Spleen (tissue), 11 donors: ENCODE data around the gene MT1G. TPM values are rescaled to one million over a fixed set of nuclear protein-coding genes. Genes with fewer than 3 reads are reported as not detected.

Source experiments
- DNase-seq: peaks from one replicate; pipeline ENCODE4 v3.0.0-alpha.2; 2020
- H3K27ac ChIP-seq, 8 donors: fragments of 200-600 bp; sonication (generic) in 7 of 8; 1 replicate in 4 of 8; 2 replicates in 4 of 8; pipeline versions ENCODE4 v1.5.0 to v1.8.0; 2016 to 2021; ENCODE audit warnings: inconsistent platforms in 4 of 8, mild to moderate bottlenecking in 4 of 8, moderate library complexity in 1 of 8
- H3K27me3 ChIP-seq, 7 donors: fragments of 200-600 bp; sonication (generic) in 6 of 7; replicated peaks in 1 of 7; 1 replicate in 4 of 7; 2 replicates in 3 of 7; pipeline versions ENCODE4 v1.5.0 to v1.8.0; 2016 to 2021; ENCODE audit warnings: inconsistent platforms in 3 of 7, mild to moderate bottlenecking in 1 of 7
- H3K36me3 ChIP-seq, 6 donors: fragments of 200-600 bp; sonication (generic) in 5 of 6; 1 replicate in 4 of 6; 2 replicates in 2 of 6; pipeline versions ENCODE4 v1.5.0 to v1.8.0; 2016 to 2021; ENCODE audit warnings: inconsistent platforms in 2 of 6
- H3K4me1 ChIP-seq, 6 donors: fragments of 200-600 bp; sonication (generic) in 5 of 6; 1 replicate in 3 of 6; 2 replicates in 3 of 6; pipeline versions ENCODE4 v1.5.0 to v1.8.0; 2016 to 2021; ENCODE audit warnings: inconsistent platforms in 3 of 6
- H3K4me3 ChIP-seq, 8 donors: fragments of 200-600 bp; sonication (generic) in 7 of 8; 1 replicate in 4 of 8; 2 replicates in 4 of 8; pipeline versions ENCODE4 v1.5.0 to v1.8.0; 2016 to 2021; ENCODE audit warnings: inconsistent platforms in 4 of 8, mild to moderate bottlenecking in 4 of 8, moderate library complexity in 2 of 8
- H3K9me3 ChIP-seq, 8 donors: fragments of 200-600 bp; sonication (generic) in 7 of 8; 1 replicate in 4 of 8; 2 replicates in 4 of 8; pipeline versions ENCODE4 v1.5.0 to v1.8.0; 2016 to 2021; ENCODE audit warnings: inconsistent platforms in 4 of 8
- CTCF ChIP-seq, 11 experiments: fragments of 200-600 bp in 7 of 11; fragments of 450-650 bp in 4 of 11; sonication (generic) in 4 of 11; IDR thresholded peaks in 8 of 11; conservative IDR thresholded peaks in 3 of 11; 1 replicate in 7 of 11; 2 replicates in 4 of 11; pipeline versions ENCODE4 v1.4.0 to v1.8.0; 2016 to 2021; ENCODE audit warnings: antibody characterized with exemption in 11 of 11, inconsistent platforms in 4 of 11, mild to moderate bottlenecking in 1 of 11
- POLR2A ChIP-seq, 3 donors: fragments of 450-650 bp; IDR thresholded peaks; one replicate each; pipeline ENCODE4 v1.5.1; 2017; ENCODE audit warnings: antibody characterized with exemption in 3 of 3, mild to moderate bottlenecking in 1 of 3
- POLR2AphosphoS5 ChIP-seq, 3 donors: sonication (generic); formaldehyde crosslinking; IDR thresholded peaks; one replicate each; pipeline ENCODE4 v1.5.1; 2017; ENCODE audit warnings: antibody characterized with exemption in 3 of 3
- WGBS, 5 donors: extraction: QIAGEN DNeasy Blood & Tissue Kit in 3 of 5; methylation state at CpG; one replicate each; pipeline versions ENCODE4 v1.1.5 to v1.1.7; 2013 to 2018; 5-methylcytosine and 5-hydroxymethylcytosine counted together
- intact Hi-C: fragments of 100-400 bp; cut with DNase I; formaldehyde crosslinking; loops from one replicate; pipeline ENCODE4 v1.15.0; 2023; ENCODE audit warnings: low total_unique reads
- polyA plus RNA-seq, 3 donors: library from polyadenylated mRNA; stranded (reverse); fragments of 200-250 nt; gene quantifications; one replicate each; pipeline ENCODE4 v1.2.1, GENCODE V29; 2013
- total RNA-seq, 7 donors: library from RNA; depleted of rRNA in 3 of 7; stranded (reverse); fragments of >200 nt in 3 of 7; fragmentation: NEBNext Ultra II Directional in 4 of 7; extraction: Animal tissue kit (Norgen Biotek cat#: 25700) in 4 of 7; gene quantifications; one replicate each; pipeline versions ENCODE4 v1.1.0 to v1.2.1, GENCODE V29; 2016 to 2021
- donor health status: healthy with polysubstance abuse.
- donor health status: DM: no; HTN: no; CAD: no; lungs with moderate emphysema.
- donor health status: DM: no; HTN: no; CAD: no.
- donor health status: Bipolar disorder and iron deficiency.
- donor health status: healthy.
- donor health status: DM: no; HTN: no; CAD: no.
- donor health status: DM: yes; HTN: yes; CAD: no.

The MT1G gene
- total and polyA plus RNA-seq, 10 donors = 1.1 to 12.2 (median 3.9) TPM; not detected in 5

- H3K27ac ChIP-seq = peak overlapping the region in 5 of 8 donors; percentile 51 to 69 (median 63)
These were observed 36.1 kb downstream of the MT1G start for GRCh38 chr16:56631832-56632155.

GRCh38 chr16:56631197-56631596, 36.7 kb downstream of the MT1G start:
- no peak for DNase-seq
- Histone ChIP-seq H3K27ac (peak overlapping the region in 1 of 8 donors; percentile 57), H3K4me3 (no peak overlapping the region), H3K9me3 (no peaks in the 10 kb centered on the region), H3K36me3 (no peaks in the 10 kb centered on the region), H3K27me3 (peaks cover 5 to 68% (median 47%) of the 10 kb centered on the region in 7 donors), H3K4me1 (peaks cover 9 to 64% (median 32%) of the 10 kb centered on the region in 6 donors)
- 83 to 89% (median 87%) methylated on average over 10 of the region's 10 CpGs for WGBS, 5 donors
- no peak for TF ChIP-seq POLR2AphosphoS5 (IDR thresholded peaks at IDR 0.05)
- intact Hi-C loops = no loop called here

More at GRCh38 chr16:56631832-56632155, 36.1 kb downstream of the MT1G start:
- no peaks in the 10 kb centered on the region for H3K9me3 ChIP-seq
- peaks cover 9 to 58% (median 31%) of the 10 kb centered on the region in 6 donors for H3K4me1 ChIP-seq
- intact Hi-C loops = no loop called here
- peak overlapping the region; percentile 30 to 65 (median 40) for H3K4me3 ChIP-seq
- 25 to 35% (median 30%) methylated on average over 12 to 14 of the region's 14 CpGs for WGBS, 5 donors
- H3K36me3 ChIP-seq = no peaks in the 10 kb centered on the region
- H3K27me3 ChIP-seq = peaks cover 5 to 68% (median 49%) of the 10 kb centered on the region in 7 donors
- no peak for DNase-seq
- no peak for TF ChIP-seq POLR2A (IDR thresholded peaks at IDR 0.05)
- no peak for TF ChIP-seq CTCF (IDR thresholded peaks at IDR 0.05 in 8 of 11, conservative IDR thresholded peaks at IDR 0.05 in 3 of 11)
- no peak for TF ChIP-seq POLR2AphosphoS5 (IDR thresholded peaks at IDR 0.05)

DNA sequence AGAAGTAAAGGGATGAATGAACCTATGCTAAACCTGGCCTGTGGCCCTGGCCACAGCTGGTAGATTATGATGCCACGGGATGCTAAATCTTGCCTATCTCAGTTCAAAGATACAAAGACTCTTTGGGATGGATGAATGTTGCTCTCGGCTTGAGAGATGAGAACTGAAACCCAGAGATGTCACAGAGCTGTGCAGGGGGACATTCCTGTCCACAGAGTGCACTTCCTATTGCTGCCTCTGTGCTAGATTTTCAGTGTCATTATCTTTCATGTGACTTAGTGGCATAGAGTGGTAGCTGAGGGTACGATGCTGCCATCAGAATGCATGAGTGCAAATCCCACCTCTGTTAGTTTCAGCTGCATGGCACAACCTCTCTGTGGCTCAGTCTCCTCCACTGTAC, 37.7 kb downstream of the MT1G start:
- DNase-seq = no peak
- intact Hi-C loops = no loop called here
- Histone ChIP-seq H3K27ac (peak overlapping the region in 1 of 8 donors; percentile 8), H3K4me3 (no peak overlapping the region), H3K4me1 (peaks cover 3 to 64% (median 35%) of the 10 kb centered on the region in 6 donors), H3K9me3 (no peaks in the 10 kb centered on the region), H3K36me3 (no peaks in the 10 kb centered on the region), H3K27me3 (peaks cover under 1 to 68% (median 48%) of the 10 kb centered on the region in 7 donors)
- TF ChIP-seq POLR2AphosphoS5 (IDR thresholded peaks at IDR 0.05) (no peak), CTCF (IDR thresholded peaks at IDR 0.05 in 8 of 11, conservative IDR thresholded peaks at IDR 0.05 in 3 of 11) (peak in 7 of 11 experiments; percentile 14 to 43 (median 19))
- 43 to 76% (median 67%) methylated on average over 3 of the region's 3 CpGs for WGBS, 5 donors

DNA sequence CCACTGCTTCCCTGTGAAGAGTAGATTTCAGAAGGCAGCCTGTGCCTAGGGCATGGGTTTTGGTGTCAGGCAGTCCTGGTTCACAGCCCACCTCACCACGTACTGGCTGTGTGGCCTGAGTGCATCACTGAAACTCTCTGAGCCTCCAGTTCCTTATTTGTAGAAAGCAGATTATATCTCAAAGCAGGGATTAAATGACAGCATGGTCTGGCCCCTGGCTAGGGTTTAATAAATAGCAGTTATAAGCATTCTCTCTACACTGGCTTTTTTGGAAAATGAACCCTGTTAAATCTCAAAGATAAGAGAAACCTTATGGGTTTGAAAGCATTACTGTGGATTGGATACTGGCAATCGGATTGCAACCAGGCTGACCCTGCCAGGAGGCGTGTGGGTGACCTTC, 38.3 kb downstream of the MT1G start:
- DNase-seq = no peak
- Histone ChIP-seq H3K9me3 (no peaks in the 10 kb centered on the region), H3K4me3 (no peak overlapping the region), H3K27ac (peak overlapping the region in 2 of 8 donors; percentile 22 to 46), H3K27me3 (peaks cover 0 to 68% (median 47%) of the 10 kb centered on the region in 7 donors), H3K36me3 (no peaks in the 10 kb centered on the region), H3K4me1 (peaks cover 0 to 63% (median 36%) of the 10 kb centered on the region in 6 donors)
- 82 to 95% (median 84%) methylated on average over 3 of the region's 3 CpGs for WGBS, 5 donors
- TF ChIP-seq POLR2A (IDR thresholded peaks at IDR 0.05) (no peak), CTCF (IDR thresholded peaks at IDR 0.05 in 8 of 11, conservative IDR thresholded peaks at IDR 0.05 in 3 of 11) (no peak), POLR2AphosphoS5 (IDR thresholded peaks at IDR 0.05) (no peak)
- intact Hi-C loops = no loop called here
